ENCODE measurements around the gene PLA2G6.

DNA sequence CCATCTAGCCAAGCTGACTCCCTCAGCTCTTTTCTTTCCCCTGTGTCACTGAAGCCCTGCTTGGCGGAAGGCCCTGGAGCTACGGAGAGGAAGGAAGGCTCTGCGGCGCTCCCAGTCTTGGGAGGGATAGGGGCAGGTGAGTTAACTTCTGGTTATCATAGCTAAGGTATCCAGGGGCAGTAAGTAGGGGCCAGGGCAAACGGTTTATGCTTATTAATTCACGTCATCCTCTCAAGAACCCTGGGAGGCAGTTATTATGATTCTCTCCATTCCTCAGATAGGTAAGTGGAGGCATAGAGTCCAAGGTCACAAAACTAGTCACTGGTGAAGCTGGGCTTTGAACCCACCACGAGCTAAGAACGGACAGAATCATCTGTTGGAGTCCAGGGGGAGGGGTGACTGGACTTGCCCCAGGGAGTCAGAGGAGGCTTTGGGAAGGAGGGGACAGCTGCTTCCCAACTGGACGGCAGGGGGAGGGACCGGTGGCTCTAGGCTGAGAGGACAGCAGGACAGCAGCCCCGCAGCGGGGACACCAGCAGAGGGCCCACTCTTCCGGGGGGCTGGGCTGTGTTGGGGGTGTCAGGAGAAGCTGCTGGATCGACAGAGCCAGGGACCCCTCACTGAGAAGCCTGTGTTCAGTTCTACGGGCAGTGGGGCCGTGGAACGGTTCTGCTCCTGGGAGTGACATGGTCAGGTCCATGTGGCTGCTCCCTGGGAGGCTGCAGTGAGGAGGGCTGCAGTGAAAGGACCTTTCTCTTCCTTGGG, 74.6 kb downstream of the PLA2G6 start:
- TF ChIP-seq, protein P1, sequence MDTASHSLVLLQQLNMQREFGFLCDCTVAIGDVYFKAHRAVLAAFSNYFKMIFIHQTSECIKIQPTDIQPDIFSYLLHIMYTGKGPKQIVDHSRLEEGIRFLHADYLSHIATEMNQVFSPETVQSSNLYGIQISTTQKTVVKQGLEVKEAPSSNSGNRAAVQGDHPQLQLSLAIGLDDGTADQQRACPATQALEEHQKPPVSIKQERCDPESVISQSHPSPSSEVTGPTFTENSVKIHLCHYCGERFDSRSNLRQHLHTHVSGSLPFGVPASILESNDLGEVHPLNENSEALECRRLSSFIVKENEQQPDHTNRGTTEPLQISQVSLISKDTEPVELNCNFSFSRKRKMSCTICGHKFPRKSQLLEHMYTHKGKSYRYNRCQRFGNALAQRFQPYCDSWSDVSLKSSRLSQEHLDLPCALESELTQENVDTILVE (CRISPR knock-in tag; IDR thresholded peaks at IDR 0.05) = no peak
- TF ChIP-seq, protein P2, sequence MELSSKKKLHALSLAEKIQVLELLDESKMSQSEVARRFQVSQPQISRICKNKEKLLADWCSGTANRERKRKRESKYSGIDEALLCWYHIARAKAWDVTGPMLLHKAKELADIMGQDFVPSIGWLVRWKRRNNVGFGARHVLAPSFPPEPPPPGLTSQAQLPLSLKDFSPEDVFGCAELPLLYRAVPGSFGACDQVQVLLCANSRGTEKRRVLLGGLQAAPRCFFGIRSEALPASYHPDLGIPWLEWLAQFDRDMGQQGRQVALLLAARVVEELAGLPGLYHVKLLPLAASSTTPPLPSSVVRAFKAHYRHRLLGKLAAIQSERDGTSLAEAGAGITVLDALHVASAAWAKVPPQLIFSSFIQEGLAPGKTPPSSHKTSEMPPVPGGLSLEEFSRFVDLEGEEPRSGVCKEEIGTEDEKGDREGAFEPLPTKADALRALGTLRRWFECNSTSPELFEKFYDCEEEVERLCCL (CRISPR knock-in tag; IDR thresholded peaks at IDR 0.05; ENCODE audit: borderline replicate concordance) = no peak
- TF ChIP-seq, protein P3, sequence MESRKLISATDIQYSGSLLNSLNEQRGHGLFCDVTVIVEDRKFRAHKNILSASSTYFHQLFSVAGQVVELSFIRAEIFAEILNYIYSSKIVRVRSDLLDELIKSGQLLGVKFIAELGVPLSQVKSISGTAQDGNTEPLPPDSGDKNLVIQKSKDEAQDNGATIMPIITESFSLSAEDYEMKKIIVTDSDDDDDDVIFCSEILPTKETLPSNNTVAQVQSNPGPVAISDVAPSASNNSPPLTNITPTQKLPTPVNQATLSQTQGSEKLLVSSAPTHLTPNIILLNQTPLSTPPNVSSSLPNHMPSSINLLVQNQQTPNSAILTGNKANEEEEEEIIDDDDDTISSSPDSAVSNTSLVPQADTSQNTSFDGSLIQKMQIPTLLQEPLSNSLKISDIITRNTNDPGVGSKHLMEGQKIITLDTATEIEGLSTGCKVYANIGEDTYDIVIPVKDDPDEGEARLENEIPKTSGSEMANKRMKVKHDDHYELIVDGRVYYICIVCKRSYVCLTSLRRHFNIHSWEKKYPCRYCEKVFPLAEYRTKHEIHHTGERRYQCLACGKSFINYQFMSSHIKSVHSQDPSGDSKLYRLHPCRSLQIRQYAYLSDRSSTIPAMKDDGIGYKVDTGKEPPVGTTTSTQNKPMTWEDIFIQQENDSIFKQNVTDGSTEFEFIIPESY (CRISPR knock-in tag; IDR thresholded peaks at IDR 0.05) = no peak
- TF ChIP-seq ZNF3 (CRISPR knock-in tag; IDR thresholded peaks at IDR 0.05) (no peak), HNF4A (CRISPR knock-in tag; IDR thresholded peaks at IDR 0.05) (peak; percentile 13; the same call in 1 of the 2 replicates), CREB1 (IDR thresholded peaks at IDR 0.05) (no peak), CREB1 (CRISPR knock-in tag; IDR thresholded peaks at IDR 0.05) (no peak)
- TF ChIP-seq, protein P4, sequence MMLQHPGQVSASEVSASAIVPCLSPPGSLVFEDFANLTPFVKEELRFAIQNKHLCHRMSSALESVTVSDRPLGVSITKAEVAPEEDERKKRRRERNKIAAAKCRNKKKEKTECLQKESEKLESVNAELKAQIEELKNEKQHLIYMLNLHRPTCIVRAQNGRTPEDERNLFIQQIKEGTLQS (CRISPR knock-in tag; IDR thresholded peaks at IDR 0.05) = no peak
